Subcutaneous abdominal adipose tissue (tissue), 5 donors: ENCODE measurements around the gene PDE3B.
"Not testable (repeated sequence)": the region's sequence is repeated elsewhere in the genome, so short reads cannot be mapped to it uniquely, and the experiment has no call there.

Experiments used
- H3K27ac ChIP-seq: one replicate; pipeline ENCODE4 v1.7.0; 2013; ENCODE audit warnings: low read depth, mild to moderate bottlenecking, inconsistent platforms, low read length, moderate library complexity
- H3K27me3 ChIP-seq, 5 donors: one replicate each; pipeline ENCODE4 v1.7.0; 2013; ENCODE audit warnings: low read length in 5 of 5, inconsistent platforms in 1 of 5; ENCODE audit not compliant: control insufficient read depth in 5 of 5, insufficient read depth in 4 of 5
- H3K36me3 ChIP-seq, 5 donors: one replicate each; pipeline ENCODE4 v1.7.0; 2013; ENCODE audit warnings: low read length in 5 of 5; ENCODE audit not compliant: control insufficient read depth in 5 of 5, insufficient read depth in 5 of 5
- H3K4me1 ChIP-seq, 5 donors: one replicate each; pipeline ENCODE4 v1.7.0; 2013; ENCODE audit warnings: low read length in 5 of 5, mild to moderate bottlenecking in 3 of 5, moderate library complexity in 1 of 5; ENCODE audit not compliant: control insufficient read depth in 5 of 5, insufficient read depth in 5 of 5
- H3K4me3 ChIP-seq, 5 donors: one replicate each; pipeline ENCODE4 v1.7.0; 2013; ENCODE audit warnings: low read length in 5 of 5, low read depth in 1 of 5
- H3K9ac ChIP-seq, 5 donors: one replicate each; pipeline ENCODE4 v1.7.0; 2013; ENCODE audit warnings: low read length in 5 of 5, mild to moderate bottlenecking in 4 of 5, moderate library complexity in 3 of 5
- H3K9me3 ChIP-seq, 5 donors: one replicate each; pipeline ENCODE4 v1.7.0; 2013; ENCODE audit warnings: low read length in 5 of 5; ENCODE audit not compliant: control insufficient read depth in 5 of 5
- donor health status: healthy.
- donor health status: healthy.
- donor health status: healthy.
- donor health status: healthy.
- donor health status: healthy.

Gene PDE3B

GRCh38 chr11:14775897-14776296 is 132.3 kb downstream of the PDE3B start:
- Histone ChIP-seq H3K9ac (no peak overlapping the region), H3K4me3 (no peak overlapping the region), H3K27ac (no peak overlapping the region), H3K9me3 (no peaks in the 10 kb centered on the region), H3K4me1 (peaks cover 0 to 17% (median 0%) of the 10 kb centered on the region in 5 donors), H3K27me3 (no peaks in the 10 kb centered on the region), H3K36me3 (peaks cover 0 to 6% (median 3%) of the 10 kb centered on the region in 5 donors)

GRCh38 chr11:14778460-14778859 is 134.9 kb downstream of the PDE3B start:
- not testable (repeated sequence) for H3K27ac ChIP-seq, H3K36me3 ChIP-seq, H3K4me3 ChIP-seq, H3K9ac ChIP-seq, H3K27me3 ChIP-seq, H3K9me3 ChIP-seq
- H3K4me1 ChIP-seq = peaks cover 0 to 12% (median 0%) of the 10 kb centered on the region in 5 donors

GRCh38 chr11:14783788-14784187 is 140.2 kb downstream of the PDE3B start:
- H3K4me3 ChIP-seq = no peak overlapping the region
- peaks cover 0 to 4% (median 0%) of the 10 kb centered on the region in 5 donors for H3K4me1 ChIP-seq
- H3K9ac ChIP-seq = no peak overlapping the region
- no peaks in the 10 kb centered on the region for H3K27me3 ChIP-seq
- no peaks in the 10 kb centered on the region for H3K36me3 ChIP-seq
- no peak overlapping the region for H3K27ac ChIP-seq
- no peaks in the 10 kb centered on the region for H3K9me3 ChIP-seq

DNA sequence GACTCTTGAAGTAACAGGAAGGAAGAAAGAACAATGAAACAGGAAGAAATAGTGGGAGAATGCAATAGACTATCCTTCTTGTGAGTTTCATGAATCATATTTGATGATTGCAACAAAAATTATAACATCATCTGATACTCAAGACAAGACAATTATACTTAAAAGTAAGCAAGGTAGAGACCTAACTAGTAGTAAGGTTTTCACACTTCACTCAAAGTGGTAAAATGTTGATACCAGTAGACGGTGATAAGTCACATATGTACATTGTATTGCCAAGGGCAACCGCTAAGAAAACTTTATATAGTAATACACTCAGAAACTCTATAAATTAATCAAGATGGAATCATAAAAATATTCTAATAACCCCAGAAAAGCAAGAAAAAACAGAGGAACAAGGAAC is 140.6 kb downstream of the PDE3B start:
- H3K9ac ChIP-seq = no peak overlapping the region
- no peaks in the 10 kb centered on the region for H3K27me3 ChIP-seq
- H3K36me3 ChIP-seq = no peaks in the 10 kb centered on the region
- peaks cover 0 to 4% (median 0%) of the 10 kb centered on the region in 5 donors for H3K4me1 ChIP-seq
- H3K27ac ChIP-seq = no peak overlapping the region
- H3K4me3 ChIP-seq = no peak overlapping the region
- no peaks in the 10 kb centered on the region for H3K9me3 ChIP-seq

DNA sequence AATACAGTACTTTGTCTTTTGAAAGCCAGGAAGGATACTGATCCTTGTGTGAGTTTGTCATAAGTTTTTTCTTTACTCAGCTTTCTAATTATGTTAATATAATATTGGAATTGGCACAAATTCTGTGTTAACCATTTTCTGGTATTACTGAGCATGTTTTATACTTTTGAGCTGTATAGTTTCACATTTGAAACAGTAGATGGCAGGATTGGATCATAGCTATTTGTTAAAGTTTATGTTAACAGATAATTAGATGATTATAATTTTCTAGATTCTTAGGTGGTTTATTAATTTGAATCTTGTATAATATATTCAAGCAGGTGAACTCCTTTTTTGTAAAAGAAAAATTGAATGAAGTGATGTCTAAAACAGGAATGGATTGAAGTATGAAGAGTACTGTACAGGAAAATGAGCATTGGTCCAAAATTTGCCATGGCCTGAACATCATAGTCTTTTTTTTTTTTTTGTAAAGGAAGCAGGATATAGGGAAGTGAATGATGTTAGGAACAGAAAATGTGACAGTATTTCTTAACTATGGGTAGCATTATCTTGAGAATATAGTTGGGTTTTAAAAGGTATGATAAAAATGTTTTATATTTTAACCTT is 146.4 kb downstream of the PDE3B start:
- Histone ChIP-seq H3K27me3 (no peaks in the 10 kb centered on the region), H3K36me3 (peaks cover 0 to 16% (median 0%) of the 10 kb centered on the region in 5 donors), H3K4me3 (no peak overlapping the region), H3K4me1 (peaks cover 0 to 4% (median 0%) of the 10 kb centered on the region in 5 donors), H3K9ac (no peak overlapping the region), H3K9me3 (no peaks in the 10 kb centered on the region), H3K27ac (no peak overlapping the region)

- Histone ChIP-seq H3K9me3 (no peaks in the 10 kb centered on the region), H3K27ac (no peak overlapping the region), H3K4me1 (no peaks in the 10 kb centered on the region), H3K27me3 (no peaks in the 10 kb centered on the region), H3K4me3 (no peak overlapping the region), H3K36me3 (peaks cover 0 to 16% (median 0%) of the 10 kb centered on the region in 5 donors), H3K9ac (no peak overlapping the region)
Observed at GRCh38 chr11:14793546-14793945, 149.9 kb downstream of the PDE3B start.

- not testable (repeated sequence) for H3K4me3 ChIP-seq
Observed at GRCh38 chr11:14796028-14796427, 152.4 kb downstream of the PDE3B start.

GRCh38 chr11:14803846-14804245 is 160.2 kb downstream of the PDE3B start:
- no peak overlapping the region for H3K9ac ChIP-seq

More at GRCh38 chr11:14796028-14796427, 152.4 kb downstream of the PDE3B start:
- H3K9ac ChIP-seq, H3K27ac ChIP-seq, H3K27me3 ChIP-seq, H3K9me3 ChIP-seq, H3K4me1 ChIP-seq: not testable (repeated sequence)
- H3K36me3 ChIP-seq = peaks cover 0 to 12% (median 0%) of the 10 kb centered on the region in 5 donors

GRCh38 chr11:14809466-14809865 is 165.9 kb downstream of the PDE3B start:
- no peaks in the 10 kb centered on the region for H3K4me1 ChIP-seq
- H3K4me3 ChIP-seq = no peak overlapping the region
- H3K27me3 ChIP-seq = no peaks in the 10 kb centered on the region
- H3K9me3 ChIP-seq = no peaks in the 10 kb centered on the region
- H3K27ac ChIP-seq = no peak overlapping the region
- H3K36me3 ChIP-seq = peaks cover 0 to 23% (median 18%) of the 10 kb centered on the region in 5 donors
- H3K9ac ChIP-seq = no peak overlapping the region

More at GRCh38 chr11:14803846-14804245, 160.2 kb downstream of the PDE3B start:
- Histone ChIP-seq H3K27ac (no peak overlapping the region), H3K27me3 (no peaks in the 10 kb centered on the region), H3K36me3 (peaks cover 0 to 25% (median 13%) of the 10 kb centered on the region in 5 donors), H3K4me3 (no peak overlapping the region), H3K4me1 (no peaks in the 10 kb centered on the region), H3K9me3 (no peaks in the 10 kb centered on the region)

GRCh38 chr11:14812757-14813156 is 169.2 kb downstream of the PDE3B start:
- no peaks in the 10 kb centered on the region for H3K9me3 ChIP-seq
- H3K27me3 ChIP-seq = no peaks in the 10 kb centered on the region
- no peak overlapping the region for H3K27ac ChIP-seq
- H3K9ac ChIP-seq = no peak overlapping the region
- no peak overlapping the region for H3K4me3 ChIP-seq
- H3K36me3 ChIP-seq = peaks cover 0 to 22% (median 15%) of the 10 kb centered on the region in 5 donors
- no peaks in the 10 kb centered on the region for H3K4me1 ChIP-seq
